HUES64 (cell line): ENCODE results near the gene CTPS2.
A peak's percentile ranks its signal among the peaks of the same experiment; 100 is the strongest.

Source experiments
- H3K27ac ChIP-seq: 2 replicates; pipeline ENCODE4 v1.7.0; 2013; ENCODE audit warnings: low read depth, low read length, inconsistent platforms
- H3K27me3 ChIP-seq: 2 replicates; pipeline ENCODE4 v1.6.1; 2013; ENCODE audit warnings: mild to moderate bottlenecking, low read length; ENCODE audit not compliant: insufficient read depth
- H3K36me3 ChIP-seq: 2 replicates; pipeline ENCODE4 v1.6.1; 2013; ENCODE audit warnings: mild to moderate bottlenecking, low read length; ENCODE audit not compliant: insufficient read depth
- H3K4me1 ChIP-seq: 2 replicates; pipeline ENCODE4 v1.6.1; 2013; ENCODE audit warnings: mild to moderate bottlenecking, low read length, moderate library complexity; ENCODE audit not compliant: insufficient read depth
- H3K4me3 ChIP-seq: 2 replicates; pipeline ENCODE4 v1.5.1; 2013; ENCODE audit warnings: mild to moderate bottlenecking, low read length, moderate library complexity
- H3K9ac ChIP-seq: 2 replicates; pipeline ENCODE4 v1.6.1; 2013; ENCODE audit warnings: mild to moderate bottlenecking, low read depth, low read length
- H3K9me3 ChIP-seq: 2 replicates; pipeline ENCODE4 v1.6.1; 2013; ENCODE audit warnings: low read depth, low read length; ENCODE audit not compliant: insufficient read depth
- WGBS: fragments of 150-250, 120-280 bp; methylation state at CpG from one replicate; pipeline ENCODE4 v1.1.7; 2013; ENCODE audit warnings: missing lambda C conversion rate; 5-methylcytosine and 5-hydroxymethylcytosine counted together

CTPS2 gene

DNA sequence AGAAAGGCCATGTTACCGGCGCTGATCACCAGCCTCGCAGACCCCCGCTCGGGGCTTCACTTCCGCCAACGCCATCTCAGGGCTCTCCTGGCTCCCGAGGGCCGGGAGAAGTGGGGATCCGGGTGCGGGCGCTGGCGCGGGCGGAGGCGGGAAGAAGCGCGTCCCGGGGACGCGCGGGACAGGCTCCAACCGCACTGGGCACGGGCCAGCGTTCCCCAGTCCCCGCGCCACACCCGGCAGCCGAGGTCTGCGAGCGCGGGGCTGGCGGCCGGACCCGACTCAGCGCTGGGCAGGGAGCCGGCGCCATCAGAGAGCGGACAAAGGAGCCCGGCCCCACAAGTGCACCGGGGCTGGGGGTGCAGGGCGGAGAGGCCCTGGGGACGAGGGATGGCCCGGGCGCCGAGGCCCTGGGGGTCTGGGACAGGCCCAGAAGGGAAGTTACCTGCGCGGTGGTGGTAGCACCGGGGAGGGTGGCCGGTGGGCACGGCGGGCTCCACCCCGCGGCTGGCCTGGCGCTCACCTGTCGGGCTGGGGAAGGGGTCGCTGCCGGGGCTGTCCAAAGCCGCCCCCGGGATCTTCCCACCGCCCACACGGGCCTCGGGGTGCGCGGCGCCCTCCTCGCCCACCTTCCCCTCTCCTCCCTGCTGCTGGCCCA lies 449 bp downstream of the CTPS2 start:
- Histone ChIP-seq H3K27me3 (no peaks in the 10 kb centered on the region), H3K4me3 (peak overlapping the region; percentile 91), H3K36me3 (peaks cover 13% of the 10 kb centered on the region), H3K27ac (peak overlapping the region; percentile 81), H3K9me3 (no peaks in the 10 kb centered on the region), H3K9ac (peak overlapping the region; percentile 96), H3K4me1 (no peaks in the 10 kb centered on the region)
- under 1% methylated on average over 66 of the region's 67 CpGs for WGBS

DNA sequence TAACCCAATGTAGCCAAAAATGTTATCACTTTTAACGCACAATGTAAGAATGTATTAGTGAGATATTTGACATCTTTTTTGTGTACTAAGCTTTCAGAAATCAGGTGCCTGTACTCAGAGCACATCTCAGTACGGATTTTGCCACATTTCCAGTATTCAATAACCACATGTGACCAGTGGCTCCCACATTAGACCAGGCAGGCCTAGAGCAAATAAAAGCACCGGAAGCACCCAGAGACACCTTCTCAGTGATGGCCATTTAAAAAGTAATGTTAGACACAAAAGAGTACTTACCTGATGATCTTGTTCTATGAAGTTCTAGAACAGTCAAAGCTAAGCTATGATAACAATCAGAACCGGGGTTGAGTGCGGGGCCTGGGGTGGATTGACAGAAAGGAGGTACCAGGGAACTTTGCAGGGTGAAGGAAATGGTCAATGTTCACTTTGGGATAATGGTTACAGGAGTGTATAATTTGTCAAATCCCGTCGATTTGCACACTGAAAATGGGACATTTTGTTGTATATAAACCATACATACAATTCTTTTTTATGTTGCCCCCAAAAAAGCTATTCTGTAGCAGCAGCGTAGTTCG lies 1.2 kb downstream of the CTPS2 start:
- Histone ChIP-seq H3K4me1 (no peaks in the 10 kb centered on the region), H3K9ac (peak overlapping the region; percentile 96), H3K27me3 (no peaks in the 10 kb centered on the region), H3K9me3 (no peaks in the 10 kb centered on the region), H3K27ac (no peak overlapping the region; the same call in 1 of the 2 replicates), H3K36me3 (peaks cover 14% of the 10 kb centered on the region), H3K4me3 (peak overlapping the region; percentile 91)
- WGBS = 38% methylated on average over 6 of the region's 9 CpGs

- H3K9me3 ChIP-seq = no peaks in the 10 kb centered on the region
- peaks cover 20% of the 10 kb centered on the region for H3K36me3 ChIP-seq
- no peaks in the 10 kb centered on the region for H3K27me3 ChIP-seq
- no peak overlapping the region for H3K9ac ChIP-seq
- WGBS = 96% methylated on average over 3 of the region's 3 CpGs
- no peak overlapping the region for H3K4me3 ChIP-seq
- no peak overlapping the region for H3K27ac ChIP-seq
- H3K4me1 ChIP-seq = no peaks in the 10 kb centered on the region
Observed at GRCh38 chrX:16708016-16708415, 4.5 kb downstream of the CTPS2 start.

- H3K4me3 ChIP-seq = no peak overlapping the region
- H3K4me1 ChIP-seq = no peaks in the 10 kb centered on the region
- peaks cover 39% of the 10 kb centered on the region for H3K36me3 ChIP-seq
- H3K9ac ChIP-seq = no peak overlapping the region
- no peak overlapping the region for H3K27ac ChIP-seq
- H3K9me3 ChIP-seq = no peaks in the 10 kb centered on the region
- no peaks in the 10 kb centered on the region for H3K27me3 ChIP-seq
- WGBS = 100% methylated on average over 3 of the region's 3 CpGs
Observed at GRCh38 chrX:16705370-16705769, 7.1 kb downstream of the CTPS2 start.

GRCh38 chrX:16702700-16703599 lies 9.5 kb downstream of the CTPS2 start:
- H3K9ac ChIP-seq = no peak overlapping the region
- no peaks in the 10 kb centered on the region for H3K9me3 ChIP-seq
- no peak overlapping the region for H3K4me3 ChIP-seq
- H3K27me3 ChIP-seq = no peaks in the 10 kb centered on the region
- H3K36me3 ChIP-seq = peaks cover 48% of the 10 kb centered on the region
- no peak overlapping the region for H3K27ac ChIP-seq
- WGBS = 97% methylated on average over 15 of the region's 15 CpGs
- no peaks in the 10 kb centered on the region for H3K4me1 ChIP-seq

DNA sequence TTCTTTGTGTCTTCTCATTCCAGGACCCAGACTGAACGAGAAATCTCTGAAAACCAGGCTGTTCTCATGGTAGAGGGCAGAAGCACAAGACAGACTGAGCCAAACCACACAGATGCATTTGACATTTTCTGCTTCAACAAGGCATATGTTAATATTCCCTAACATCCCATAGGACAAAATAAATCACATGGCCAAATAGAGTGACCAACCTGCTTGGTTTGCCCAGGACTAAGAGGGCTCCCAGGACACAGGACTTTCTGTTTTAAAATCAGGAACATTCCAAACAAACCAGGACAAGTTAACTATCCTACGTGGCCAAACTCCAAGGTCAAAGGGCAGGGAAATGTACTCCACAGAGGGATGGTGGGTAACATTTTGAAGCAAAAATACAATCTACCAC lies 11.7 kb downstream of the CTPS2 start:
- H3K4me3 ChIP-seq = no peak overlapping the region
- no peak overlapping the region for H3K9ac ChIP-seq
- 86% methylated on average over 1 of the region's 2 CpGs for WGBS
- H3K27me3 ChIP-seq = no peaks in the 10 kb centered on the region
- H3K4me1 ChIP-seq = no peaks in the 10 kb centered on the region
- peaks cover 59% of the 10 kb centered on the region for H3K36me3 ChIP-seq
- H3K9me3 ChIP-seq = no peaks in the 10 kb centered on the region
- no peak overlapping the region for H3K27ac ChIP-seq

DNA sequence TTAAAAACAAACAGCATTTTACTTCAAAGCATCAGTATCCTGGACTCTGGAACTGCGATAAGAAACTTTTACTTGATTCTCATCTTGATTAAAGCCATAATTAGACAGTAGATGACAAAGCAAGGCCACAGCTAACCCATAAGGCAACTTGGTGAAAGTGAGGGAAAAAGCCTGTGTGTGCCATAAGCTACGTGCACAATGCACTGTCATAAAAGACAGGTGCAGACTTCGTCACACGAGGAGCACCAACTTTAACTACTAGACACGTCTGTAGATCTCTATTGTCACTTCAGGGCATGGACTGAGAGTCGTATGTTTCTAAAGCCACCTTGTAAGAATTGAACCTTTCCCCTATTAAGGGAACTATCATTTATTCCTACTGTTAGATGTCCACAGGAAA lies 13.1 kb downstream of the CTPS2 start:
- H3K4me3 ChIP-seq = no peak overlapping the region
- no peaks in the 10 kb centered on the region for H3K4me1 ChIP-seq
- WGBS = 96% methylated on average over 6 of the region's 6 CpGs
- no peaks in the 10 kb centered on the region for H3K27me3 ChIP-seq
- no peak overlapping the region for H3K9ac ChIP-seq
- H3K36me3 ChIP-seq = peaks cover 62% of the 10 kb centered on the region
- H3K9me3 ChIP-seq = no peaks in the 10 kb centered on the region
- H3K27ac ChIP-seq = no peak overlapping the region

DNA sequence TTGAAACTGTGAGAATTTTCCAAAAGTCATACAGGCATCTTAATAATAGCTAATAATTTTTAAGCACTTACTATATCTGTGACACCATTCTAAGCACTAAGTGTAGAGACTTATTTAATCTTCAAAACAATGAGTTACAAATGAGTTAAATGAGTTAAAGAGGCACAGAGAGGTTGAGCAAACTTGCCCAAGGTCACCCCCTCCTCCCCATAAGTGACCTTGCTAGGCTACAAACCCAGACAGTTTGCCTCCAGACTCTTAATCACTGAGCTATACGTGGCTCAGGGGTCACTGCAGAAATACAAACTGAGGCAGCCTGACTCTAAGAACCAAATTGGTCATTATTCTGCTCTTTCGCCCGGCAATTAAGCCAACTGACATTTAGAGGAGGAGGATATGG lies 15.5 kb downstream of the CTPS2 start:
- no peak overlapping the region for H3K27ac ChIP-seq
- H3K4me1 ChIP-seq = no peaks in the 10 kb centered on the region
- 94% methylated on average over 3 of the region's 3 CpGs for WGBS
- no peak overlapping the region for H3K4me3 ChIP-seq
- H3K36me3 ChIP-seq = peaks cover 68% of the 10 kb centered on the region
- no peaks in the 10 kb centered on the region for H3K9me3 ChIP-seq
- no peak overlapping the region for H3K9ac ChIP-seq
- H3K27me3 ChIP-seq = no peaks in the 10 kb centered on the region

GRCh38 chrX:16695079-16695676 lies 17.3 kb downstream of the CTPS2 start:
- 62% methylated on average over 9 of the region's 10 CpGs for WGBS
- Histone ChIP-seq H3K4me1 (no peaks in the 10 kb centered on the region), H3K9me3 (no peaks in the 10 kb centered on the region), H3K9ac (no peak overlapping the region), H3K27ac (no peak overlapping the region), H3K36me3 (peaks cover 73% of the 10 kb centered on the region), H3K27me3 (no peaks in the 10 kb centered on the region), H3K4me3 (no peak overlapping the region)

GRCh38 chrX:16687514-16687913 lies 25.0 kb downstream of the CTPS2 start:
- Histone ChIP-seq H3K27ac (no peak overlapping the region), H3K4me1 (no peaks in the 10 kb centered on the region), H3K27me3 (no peaks in the 10 kb centered on the region), H3K9ac (no peak overlapping the region), H3K4me3 (no peak overlapping the region), H3K36me3 (peaks cover 74% of the 10 kb centered on the region), H3K9me3 (no peaks in the 10 kb centered on the region)
- WGBS = 100% methylated on average over 2 of the region's 3 CpGs
